Activated T-cell treated with anti-CD3 and anti-CD28 coated beads, Interleukin-2, amount 50 U/mL, for 1 hour (primary cell): Measurements from ENCODE around the gene NADK.

ENCODE experiments used
- DNase-seq: peaks from one replicate; pipeline ENCODE4 v3.0.0-alpha.2; 2020

NADK gene

GRCh38 chr1:1777950-1778662 lies at the start of gene NADK:
NADK (minus strand) TSS chr1:1778470; CDS start chr1:1765406, 13,064 bp downstream.
- DNase-seq = peak; percentile 85

GRCh38 chr1:1827089-1827848 lies 49.0 kb upstream of the NADK start:
- DNase-seq = no peak

GRCh38 chr1:1826356-1827088 lies 48.3 kb upstream of the NADK start:
- no peak for DNase-seq

- no peak for DNase-seq
These were observed 46.9 kb upstream of the NADK start for GRCh38 chr1:1825217-1825616.

GRCh38 chr1:1819762-1820161 lies 41.5 kb upstream of the NADK start:
- peak; percentile 11 for DNase-seq

- DNase-seq = no peak
These were observed 39.0 kb upstream of the NADK start for GRCh38 chr1:1817221-1817620.

- no peak for DNase-seq
These were observed 37.5 kb upstream of the NADK start for GRCh38 chr1:1815606-1816281.

- DNase-seq = no peak
These were observed 31.2 kb upstream of the NADK start for GRCh38 chr1:1809489-1809888.

- no peak for DNase-seq
These were observed 29.9 kb upstream of the NADK start for GRCh38 chr1:1808206-1808605.

GRCh38 chr1:1806890-1807289 lies 28.6 kb upstream of the NADK start:
- no peak for DNase-seq

- no peak for DNase-seq
These were observed 26.0 kb upstream of the NADK start for GRCh38 chr1:1804301-1804700.

- DNase-seq = no peak
These were observed 24.6 kb upstream of the NADK start for GRCh38 chr1:1802871-1803270.

- no peak for DNase-seq
These were observed 21.4 kb upstream of the NADK start for GRCh38 chr1:1799716-1800115.

GRCh38 chr1:1797731-1798341 lies 19.6 kb upstream of the NADK start:
- DNase-seq = no peak

GRCh38 chr1:1796466-1796865 lies 18.2 kb upstream of the NADK start:
- no peak for DNase-seq

GRCh38 chr1:1794999-1795398 lies 16.7 kb upstream of the NADK start:
- DNase-seq = no peak

- DNase-seq = no peak
These were observed 15.4 kb upstream of the NADK start for GRCh38 chr1:1793481-1794244.

GRCh38 chr1:1788646-1789431 lies 10.6 kb upstream of the NADK start:
- no peak for DNase-seq

GRCh38 chr1:1788136-1788535 lies 9.9 kb upstream of the NADK start:
- no peak for DNase-seq

- DNase-seq = no peak
These were observed 8.8 kb upstream of the NADK start for GRCh38 chr1:1786836-1787605.
